Type B pancreatic cell (in vitro differentiated cells): ENCODE results near the gene NKAIN2. TPM values are rescaled to one million over a fixed set of nuclear protein-coding genes. Genes with fewer than 3 reads are reported as not detected.

Source experiments
- DNase-seq: peaks from one replicate; pipeline ENCODE4 v3.0.0; 2021; ENCODE audit warnings: mixed read lengths; ENCODE audit not compliant: unreplicated experiment; ENCODE audit errors: extremely low spot score
- H3K27ac Mint-ChIP-seq: 2 replicates; pipeline ENCODE4 v1.8.0; 2021; ENCODE audit warnings: mild to moderate bottlenecking, mixed read lengths
- H3K27me3 Mint-ChIP-seq: 2 replicates; pipeline ENCODE4 v1.8.0; 2021; ENCODE audit warnings: mixed read lengths
- H3K36me3 Mint-ChIP-seq: 2 replicates; pipeline ENCODE4 v1.8.0; 2021; ENCODE audit warnings: mixed read lengths
- H3K4me1 Mint-ChIP-seq: one replicate; pipeline ENCODE4 v1.8.0; 2021; ENCODE audit warnings: mixed read lengths; ENCODE audit not compliant: unreplicated experiment
- H3K4me3 Mint-ChIP-seq: 2 replicates; pipeline ENCODE4 v1.8.0; 2021; ENCODE audit warnings: mild to moderate bottlenecking, mixed read lengths
- H3K9me3 Mint-ChIP-seq: 2 replicates; pipeline ENCODE4 v1.8.0; 2021; ENCODE audit warnings: mixed read lengths
- total RNA-seq: library from RNA; stranded (reverse); gene quantifications from 2 replicates; pipeline ENCODE4 v1.2.1, GENCODE V29; 2021; ENCODE audit warnings: low replicate concordance
- TF ChIP-seq, protein P1 (sequence below): fragments of 200-600 bp; sonication (generic); conservative IDR thresholded peaks from 2 replicates; pipeline ENCODE4 v1.5.0; 2021; ENCODE audit warnings: antibody characterized with exemption, mild to moderate bottlenecking

Gene NKAIN2
- total RNA-seq, 1 donor from 2014 or later: 1.7 TPM

GRCh38 chr6:124371974-124372475 is 568.4 kb downstream of the NKAIN2 start:
- Mint-ChIP-seq H3K9me3 (no peaks in the 10 kb centered on the region), H3K27ac (no peak overlapping the region), H3K27me3 (no peaks in the 10 kb centered on the region), H3K4me1 (peaks cover 21% of the 10 kb centered on the region), H3K4me3 (no peak overlapping the region), H3K36me3 (no peaks in the 10 kb centered on the region)
- DNase-seq: no peak
- TF ChIP-seq, protein P1, sequence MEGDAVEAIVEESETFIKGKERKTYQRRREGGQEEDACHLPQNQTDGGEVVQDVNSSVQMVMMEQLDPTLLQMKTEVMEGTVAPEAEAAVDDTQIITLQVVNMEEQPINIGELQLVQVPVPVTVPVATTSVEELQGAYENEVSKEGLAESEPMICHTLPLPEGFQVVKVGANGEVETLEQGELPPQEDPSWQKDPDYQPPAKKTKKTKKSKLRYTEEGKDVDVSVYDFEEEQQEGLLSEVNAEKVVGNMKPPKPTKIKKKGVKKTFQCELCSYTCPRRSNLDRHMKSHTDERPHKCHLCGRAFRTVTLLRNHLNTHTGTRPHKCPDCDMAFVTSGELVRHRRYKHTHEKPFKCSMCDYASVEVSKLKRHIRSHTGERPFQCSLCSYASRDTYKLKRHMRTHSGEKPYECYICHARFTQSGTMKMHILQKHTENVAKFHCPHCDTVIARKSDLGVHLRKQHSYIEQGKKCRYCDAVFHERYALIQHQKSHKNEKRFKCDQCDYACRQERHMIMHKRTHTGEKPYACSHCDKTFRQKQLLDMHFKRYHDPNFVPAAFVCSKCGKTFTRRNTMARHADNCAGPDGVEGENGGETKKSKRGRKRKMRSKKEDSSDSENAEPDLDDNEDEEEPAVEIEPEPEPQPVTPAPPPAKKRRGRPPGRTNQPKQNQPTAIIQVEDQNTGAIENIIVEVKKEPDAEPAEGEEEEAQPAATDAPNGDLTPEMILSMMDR: no peak

DNA sequence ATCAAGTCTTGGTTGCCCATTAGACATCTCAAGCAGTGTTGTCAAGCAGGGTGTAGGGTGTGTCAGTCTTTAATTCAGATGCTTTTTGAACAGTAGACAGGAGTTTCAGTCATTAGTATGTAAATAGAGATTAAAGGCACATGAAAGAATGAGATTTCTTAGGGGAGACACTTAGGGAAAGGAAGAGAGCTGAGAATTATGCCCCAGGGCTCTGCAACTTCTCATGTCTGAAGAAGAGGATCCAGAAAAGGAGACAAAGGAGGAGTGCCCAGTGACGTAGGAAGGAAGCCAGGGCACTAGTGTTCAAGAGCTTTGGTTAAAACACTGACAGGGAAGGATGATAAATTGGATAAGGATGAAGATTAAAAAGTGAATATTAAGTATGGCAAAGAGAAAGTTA is 569.7 kb downstream of the NKAIN2 start:
- H3K9me3 Mint-ChIP-seq: no peaks in the 10 kb centered on the region
- H3K36me3 Mint-ChIP-seq: no peaks in the 10 kb centered on the region
- no peak for DNase-seq
- no peak overlapping the region for H3K4me3 Mint-ChIP-seq
- TF ChIP-seq, protein P1: no peak
- no peaks in the 10 kb centered on the region for H3K27me3 Mint-ChIP-seq
- no peak overlapping the region for H3K27ac Mint-ChIP-seq
- peaks cover 21% of the 10 kb centered on the region for H3K4me1 Mint-ChIP-seq

GRCh38 chr6:124389127-124389526 is 585.5 kb downstream of the NKAIN2 start:
- Mint-ChIP-seq H3K27me3 (no peaks in the 10 kb centered on the region), H3K36me3 (no peaks in the 10 kb centered on the region), H3K4me3 (no peak overlapping the region), H3K4me1 (no peaks in the 10 kb centered on the region), H3K9me3 (no peaks in the 10 kb centered on the region), H3K27ac (no peak overlapping the region)
- no peak for DNase-seq
- TF ChIP-seq, protein P1: no peak

DNA sequence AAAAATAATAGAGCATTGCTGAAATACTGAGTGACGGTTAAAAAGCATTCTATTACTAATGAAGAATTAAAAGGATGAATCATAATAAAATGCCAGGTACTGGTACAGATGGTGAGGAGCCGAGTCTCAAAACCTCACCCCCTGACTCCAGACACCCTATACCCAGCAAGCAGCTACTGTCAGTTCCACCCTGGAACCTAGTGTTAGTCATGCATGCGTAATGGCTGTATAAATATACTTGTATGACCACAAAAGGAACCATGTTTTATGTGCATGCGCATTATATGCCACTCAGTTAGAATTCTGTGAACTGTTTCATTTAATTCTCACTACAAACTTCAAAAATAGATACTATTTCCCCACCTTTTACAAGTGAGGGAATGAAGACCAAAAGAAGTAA is 589.9 kb downstream of the NKAIN2 start:
- H3K36me3 Mint-ChIP-seq: no peaks in the 10 kb centered on the region
- H3K4me3 Mint-ChIP-seq: no peak overlapping the region
- no peak overlapping the region for H3K27ac Mint-ChIP-seq
- no peak for DNase-seq
- H3K9me3 Mint-ChIP-seq: no peaks in the 10 kb centered on the region
- TF ChIP-seq, protein P1: no peak
- no peaks in the 10 kb centered on the region for H3K4me1 Mint-ChIP-seq
- no peaks in the 10 kb centered on the region for H3K27me3 Mint-ChIP-seq

DNA sequence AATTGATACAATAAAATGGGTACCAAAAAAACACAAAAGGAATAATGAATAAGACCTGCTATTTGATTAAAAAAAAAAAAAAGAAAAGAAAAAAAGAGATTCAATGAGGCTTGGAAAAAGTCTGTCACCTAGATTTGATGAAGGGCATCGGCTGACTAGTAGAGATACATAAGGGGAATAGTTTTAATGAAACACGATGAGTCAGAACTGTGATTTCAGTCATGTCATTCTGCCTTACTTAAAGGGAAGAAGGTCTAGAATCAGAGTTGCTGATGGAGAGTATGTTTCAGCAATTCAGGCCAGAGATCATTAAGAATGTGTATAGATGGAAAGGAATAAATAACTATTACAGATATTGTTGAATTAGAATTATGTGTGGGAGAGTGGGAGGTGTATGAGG is 592.7 kb downstream of the NKAIN2 start:
- DNase-seq: no peak
- Mint-ChIP-seq H3K9me3 (no peaks in the 10 kb centered on the region), H3K27ac (no peak overlapping the region), H3K27me3 (no peaks in the 10 kb centered on the region), H3K4me1 (no peaks in the 10 kb centered on the region), H3K36me3 (no peaks in the 10 kb centered on the region), H3K4me3 (no peak overlapping the region)
- TF ChIP-seq, protein P1: no peak
